Astrocyte of the cerebellum (primary cell): Measurements from ENCODE around the gene RPL38.

Experiments used
- DNase-seq: peaks from one replicate; pipeline ENCODE4 v3.0.0-alpha.2; 2011; ENCODE audit warnings: low read depth
- H3K4me3 ChIP-seq: 2 replicates; pipeline ENCODE4 v1.5.1; 2011; ENCODE audit warnings: mild to moderate bottlenecking, low read depth, low read length, moderate library complexity
- CTCF ChIP-seq: IDR thresholded peaks from 2 replicates; pipeline ENCODE4 v1.5.1; 2012; ENCODE audit warnings: low read length, low read depth, moderate library complexity, mild to moderate bottlenecking; ENCODE audit errors: missing control alignments
- in situ Hi-C: cut with HindIII; loops from 2 replicates; pipeline ENCODE4 v1.10.0; 2017; ENCODE audit warnings: low sequenced_read_pairs

RPL38 gene

GRCh38 chr17:74244548-74244947, 41.1 kb downstream of the RPL38 start:
- H3K4me3 ChIP-seq, result no peak overlapping the region
- no peak for DNase-seq
- in situ Hi-C loops, result no loop called here
- TF ChIP-seq CTCF, result no peak

GRCh38 chr17:74245145-74245831, 41.8 kb downstream of the RPL38 start:
- no peak overlapping the region for H3K4me3 ChIP-seq
- TF ChIP-seq CTCF, result no peak
- in situ Hi-C loops, result no loop called here
- no peak for DNase-seq

GRCh38 chr17:74245871-74246270, 42.4 kb downstream of the RPL38 start:
- in situ Hi-C loops, result no loop called here
- no peak overlapping the region for H3K4me3 ChIP-seq
- no peak for TF ChIP-seq CTCF

GRCh38 chr17:74249590-74250270, 46.3 kb downstream of the RPL38 start:
- no peak for TF ChIP-seq CTCF
- DNase-seq, result no peak
- in situ Hi-C loops, result no loop called here
- no peak overlapping the region for H3K4me3 ChIP-seq

More at GRCh38 chr17:74245871-74246270, 42.4 kb downstream of the RPL38 start:
- DNase-seq, result no peak

GRCh38 chr17:74250324-74250995, 47.0 kb downstream of the RPL38 start:
- no peak overlapping the region for H3K4me3 ChIP-seq
- DNase-seq, result no peak
- no peak for TF ChIP-seq CTCF
- in situ Hi-C loops, result no loop called here

GRCh38 chr17:74251051-74251450, 47.6 kb downstream of the RPL38 start:
- no peak overlapping the region for H3K4me3 ChIP-seq
- in situ Hi-C loops, result no loop called here
- no peak for TF ChIP-seq CTCF
- no peak for DNase-seq
